Trophoblast cell (in vitro differentiated cells and primary cell): ENCODE results near the gene FBXL17.

ENCODE experiments used
- DNase-seq, 2 donors: peaks; one replicate each; pipeline ENCODE4 v3.0.0-alpha.2; 2016
- H2AFZ ChIP-seq: 2 replicates; pipeline ENCODE4 v1.6.1; 2013; ENCODE audit warnings: low read length, moderate library complexity, mild to moderate bottlenecking; ENCODE audit not compliant: insufficient read depth, poor library complexity
- H2AK5ac ChIP-seq: 2 replicates; pipeline ENCODE4 v1.6.1; 2013; ENCODE audit warnings: mild to moderate bottlenecking, low read length
- H2BK120ac ChIP-seq: 2 replicates; pipeline ENCODE4 v1.6.1; 2013; ENCODE audit warnings: low read length, mild to moderate bottlenecking, moderate library complexity; ENCODE audit not compliant: insufficient read depth, poor library complexity
- H2BK12ac ChIP-seq: 2 replicates; pipeline ENCODE4 v1.6.1; 2013; ENCODE audit warnings: mild to moderate bottlenecking, low read length, moderate library complexity
- H2BK5ac ChIP-seq: 2 replicates; pipeline ENCODE4 v1.6.1; 2013; ENCODE audit warnings: low read length, low read depth, moderate library complexity, mild to moderate bottlenecking; ENCODE audit not compliant: poor library complexity
- H3K14ac ChIP-seq: 2 replicates; pipeline ENCODE4 v1.6.1; 2013; ENCODE audit warnings: mild to moderate bottlenecking, low read length
- H3K18ac ChIP-seq: 2 replicates; pipeline ENCODE4 v1.6.1; 2013; ENCODE audit warnings: mild to moderate bottlenecking, low read length
- H3K23ac ChIP-seq: 2 replicates; pipeline ENCODE4 v1.6.1; 2013; ENCODE audit warnings: low read length
- H3K27ac ChIP-seq: 2 replicates; pipeline ENCODE4 v1.5.1; 2013; ENCODE audit warnings: low read depth, mild to moderate bottlenecking, inconsistent platforms, low read length, moderate library complexity
- H3K27me3 ChIP-seq: 2 replicates; pipeline ENCODE4 v1.6.1; 2013; ENCODE audit warnings: inconsistent platforms, mild to moderate bottlenecking, low read length, moderate library complexity; ENCODE audit not compliant: insufficient read depth
- H3K36me3 ChIP-seq, 2 experiments: 1 replicate in 1 of 2; 2 replicates in 1 of 2; pipeline ENCODE4 v1.6.1; 2013; ENCODE audit warnings: low read length in 2 of 2, mild to moderate bottlenecking in 2 of 2, moderate library complexity in 1 of 2; ENCODE audit not compliant: insufficient read depth in 2 of 2, control insufficient read depth in 1 of 2
- H3K4ac ChIP-seq: 2 replicates; pipeline ENCODE4 v1.6.1; 2013; ENCODE audit warnings: low read depth, mild to moderate bottlenecking, low read length, moderate library complexity
- H3K4me1 ChIP-seq, 2 experiments: 1 replicate in 1 of 2; 2 replicates in 1 of 2; pipeline ENCODE4 v1.6.1; 2013; ENCODE audit warnings: low read length in 2 of 2, mild to moderate bottlenecking in 2 of 2, moderate library complexity in 1 of 2; ENCODE audit not compliant: insufficient read depth in 2 of 2, control insufficient read depth in 1 of 2
- H3K4me2 ChIP-seq: 2 replicates; pipeline ENCODE4 v1.6.1; 2013; ENCODE audit warnings: inconsistent platforms, mild to moderate bottlenecking, low read length, moderate library complexity
- H3K4me3 ChIP-seq: 2 replicates; pipeline ENCODE4 v1.5.1; 2013; ENCODE audit warnings: mild to moderate bottlenecking, low read depth, low read length, inconsistent platforms
- H3K79me1 ChIP-seq: one replicate; pipeline ENCODE4 v1.6.1; 2013; ENCODE audit warnings: low read length
- H3K79me2 ChIP-seq: 2 replicates; pipeline ENCODE4 v1.6.1; 2013; ENCODE audit warnings: low read length, mild to moderate bottlenecking; ENCODE audit not compliant: control insufficient read depth, insufficient read depth, poor library complexity
- H3K9ac ChIP-seq: 2 replicates; pipeline ENCODE4 v1.6.1; 2013; ENCODE audit warnings: mild to moderate bottlenecking, low read length
- H3K9me3 ChIP-seq: 2 replicates; pipeline ENCODE4 v1.6.1; 2013; ENCODE audit warnings: low read depth, mild to moderate bottlenecking, control low read depth, inconsistent platforms, low read length; ENCODE audit not compliant: insufficient read depth
- H4K12ac ChIP-seq: 2 replicates; pipeline ENCODE4 v1.6.1; 2013; ENCODE audit warnings: low read depth, mild to moderate bottlenecking, low read length, moderate library complexity
- H4K8ac ChIP-seq: 2 replicates; pipeline ENCODE4 v1.6.1; 2013; ENCODE audit warnings: low read depth, mild to moderate bottlenecking, low read length, moderate library complexity
- H4K91ac ChIP-seq: one replicate; pipeline ENCODE4 v1.6.1; 2013; ENCODE audit warnings: low read depth, mild to moderate bottlenecking, low read length, moderate library complexity
- WGBS: extraction: QIAGEN DNeasy Blood & Tissue Kit; methylation state at CpG from one replicate; pipeline ENCODE4 v1.1.7; 2013; ENCODE audit warnings: missing lambda C conversion rate; ENCODE audit not compliant: insufficient read length, insufficient coverage; ENCODE audit errors: extremely low coverage; 5-methylcytosine and 5-hydroxymethylcytosine counted together

Gene FBXL17

GRCh38 chr5:108260117-108260857 is 121.6 kb downstream of the FBXL17 start:
- no peak overlapping the region for H4K91ac ChIP-seq
- H3K9ac ChIP-seq = no peak overlapping the region
- no peaks in the 10 kb centered on the region for H3K36me3 ChIP-seq
- H3K4ac ChIP-seq = no peak overlapping the region
- WGBS = no CpG with 5 or more reads among the region's 8 CpGs
- H3K79me2 ChIP-seq = no peaks in the 10 kb centered on the region
- no peak overlapping the region for H4K12ac ChIP-seq
- H3K18ac ChIP-seq = no peak overlapping the region
- no peak overlapping the region for H2AFZ ChIP-seq
- no peak overlapping the region for H2AK5ac ChIP-seq
- no peak overlapping the region for H2BK5ac ChIP-seq
- no peak overlapping the region for H3K14ac ChIP-seq
- no peaks in the 10 kb centered on the region for H3K27me3 ChIP-seq
- DNase-seq = peak; percentile 74 to 85
- no peak overlapping the region for H3K4me2 ChIP-seq
- no peak overlapping the region for H4K8ac ChIP-seq
- H3K4me1 ChIP-seq = no peaks in the 10 kb centered on the region
- peak overlapping the region; percentile 58 for H3K23ac ChIP-seq
- no peaks in the 10 kb centered on the region for H3K79me1 ChIP-seq
- H2BK120ac ChIP-seq = no peak overlapping the region
- H3K9me3 ChIP-seq = no peaks in the 10 kb centered on the region
- H3K27ac ChIP-seq = no peak overlapping the region
- no peak overlapping the region for H2BK12ac ChIP-seq
- H3K4me3 ChIP-seq = no peak overlapping the region

- no peak overlapping the region for H4K12ac ChIP-seq
- no peak overlapping the region for H3K27ac ChIP-seq
- WGBS = no CpG with 5 or more reads among the region's 1 CpG
- H3K79me1 ChIP-seq = no peaks in the 10 kb centered on the region
- H3K14ac ChIP-seq = no peak overlapping the region
- H3K18ac ChIP-seq = no peak overlapping the region
- no peaks in the 10 kb centered on the region for H3K4me1 ChIP-seq
- no peak overlapping the region for H2AFZ ChIP-seq
- no peaks in the 10 kb centered on the region for H3K36me3 ChIP-seq
- no peaks in the 10 kb centered on the region for H3K9me3 ChIP-seq
- H2AK5ac ChIP-seq = no peak overlapping the region
- no peak overlapping the region for H3K9ac ChIP-seq
- H2BK12ac ChIP-seq = no peak overlapping the region
- DNase-seq = peak; percentile 22 to 62
- H3K4me2 ChIP-seq = no peak overlapping the region
- no peak overlapping the region for H2BK5ac ChIP-seq
- H3K4ac ChIP-seq = no peak overlapping the region
- H3K27me3 ChIP-seq = no peaks in the 10 kb centered on the region
- no peak overlapping the region for H2BK120ac ChIP-seq
- H3K23ac ChIP-seq = no peak overlapping the region
- no peaks in the 10 kb centered on the region for H3K79me2 ChIP-seq
- H4K8ac ChIP-seq = no peak overlapping the region
- H3K4me3 ChIP-seq = no peak overlapping the region
- no peak overlapping the region for H4K91ac ChIP-seq
Observed at GRCh38 chr5:108259306-108259705, 122.6 kb downstream of the FBXL17 start.

- no peak overlapping the region for H4K12ac ChIP-seq
- H3K9me3 ChIP-seq = no peaks in the 10 kb centered on the region
- H3K79me1 ChIP-seq = no peaks in the 10 kb centered on the region
- H2BK120ac ChIP-seq = no peak overlapping the region
- no peak overlapping the region for H2BK12ac ChIP-seq
- no peak overlapping the region for H3K9ac ChIP-seq
- no peak overlapping the region for H2AK5ac ChIP-seq
- no peak overlapping the region for H3K4me3 ChIP-seq
- H4K91ac ChIP-seq = no peak overlapping the region
- no peak overlapping the region for H3K23ac ChIP-seq
- no peak overlapping the region for H2BK5ac ChIP-seq
- H3K4me2 ChIP-seq = no peak overlapping the region
- no peaks in the 10 kb centered on the region for H3K4me1 ChIP-seq
- no peak overlapping the region for H2AFZ ChIP-seq
- no peak overlapping the region for H3K18ac ChIP-seq
- no peak overlapping the region for H4K8ac ChIP-seq
- WGBS = no CpG with 5 or more reads among the region's 3 CpGs
- no peak overlapping the region for H3K27ac ChIP-seq
- DNase-seq = no peak
- no peaks in the 10 kb centered on the region for H3K36me3 ChIP-seq
- no peaks in the 10 kb centered on the region for H3K79me2 ChIP-seq
- no peaks in the 10 kb centered on the region for H3K27me3 ChIP-seq
- no peak overlapping the region for H3K4ac ChIP-seq
- H3K14ac ChIP-seq = no peak overlapping the region
Observed at GRCh38 chr5:108257996-108258395, 123.9 kb downstream of the FBXL17 start.

GRCh38 chr5:108255468-108255867 is 126.4 kb downstream of the FBXL17 start:
- no peaks in the 10 kb centered on the region for H3K9me3 ChIP-seq
- H3K79me2 ChIP-seq = no peaks in the 10 kb centered on the region
- no peak overlapping the region for H2BK12ac ChIP-seq
- H3K14ac ChIP-seq = no peak overlapping the region
- no peaks in the 10 kb centered on the region for H3K27me3 ChIP-seq
- no peak overlapping the region for H2BK120ac ChIP-seq
- no peak overlapping the region for H2AK5ac ChIP-seq
- H3K36me3 ChIP-seq = no peaks in the 10 kb centered on the region
- H3K4ac ChIP-seq = no peak overlapping the region
- no peak overlapping the region for H3K23ac ChIP-seq
- WGBS = 100% methylated on average over 1 of the region's 2 CpGs
- no peak overlapping the region for H3K18ac ChIP-seq
- no peak overlapping the region for H3K27ac ChIP-seq
- H4K91ac ChIP-seq = no peak overlapping the region
- DNase-seq = no peak
- H2BK5ac ChIP-seq = no peak overlapping the region
- no peak overlapping the region for H4K12ac ChIP-seq
- no peak overlapping the region for H3K9ac ChIP-seq
- no peaks in the 10 kb centered on the region for H3K79me1 ChIP-seq
- H3K4me2 ChIP-seq = no peak overlapping the region
- no peak overlapping the region for H2AFZ ChIP-seq
- no peak overlapping the region for H3K4me3 ChIP-seq
- no peaks in the 10 kb centered on the region for H3K4me1 ChIP-seq
- H4K8ac ChIP-seq = no peak overlapping the region
